Gastroesophageal sphincter (tissue), 3 donors: ENCODE measurements around the gene ROCK2.

Source experiments
- POLR2AphosphoS5 ChIP-seq: sonication (generic); formaldehyde crosslinking; IDR thresholded peaks from one replicate; pipeline ENCODE4 v1.6.1; 2017; ENCODE audit warnings: antibody characterized with exemption
- TF ChIP-seq, protein P1 (sequence below), 4 experiments: fragments of 200-600 bp in 2 of 4; fragments of 450-650 bp in 2 of 4; sonication (generic) in 1 of 4; IDR thresholded peaks; one replicate each; pipeline ENCODE4 v1.5.1; 2017 to 2019; ENCODE audit warnings: antibody characterized with exemption in 4 of 4, mild to moderate bottlenecking in 2 of 4, moderate library complexity in 2 of 4

DNA sequence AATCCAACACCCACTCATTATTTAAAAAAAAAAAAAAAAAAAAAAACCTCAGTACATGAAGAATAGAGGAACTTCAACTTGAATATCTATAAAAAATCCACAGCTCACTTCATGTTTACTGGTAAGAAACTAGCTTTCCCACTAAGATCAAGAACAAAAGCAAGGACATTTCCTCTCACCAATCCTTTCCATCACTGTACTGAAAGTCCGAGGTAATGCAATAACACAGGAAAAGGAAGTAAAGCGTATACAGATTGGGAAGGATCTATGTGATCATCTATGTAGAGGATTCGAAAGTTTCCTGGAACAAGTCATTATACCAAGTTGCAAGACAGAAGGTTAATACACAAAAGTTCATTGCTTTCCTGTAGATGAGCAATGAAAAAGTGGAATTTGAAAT is 63.2 kb downstream of the ROCK2 start:
- TF ChIP-seq, protein P1, sequence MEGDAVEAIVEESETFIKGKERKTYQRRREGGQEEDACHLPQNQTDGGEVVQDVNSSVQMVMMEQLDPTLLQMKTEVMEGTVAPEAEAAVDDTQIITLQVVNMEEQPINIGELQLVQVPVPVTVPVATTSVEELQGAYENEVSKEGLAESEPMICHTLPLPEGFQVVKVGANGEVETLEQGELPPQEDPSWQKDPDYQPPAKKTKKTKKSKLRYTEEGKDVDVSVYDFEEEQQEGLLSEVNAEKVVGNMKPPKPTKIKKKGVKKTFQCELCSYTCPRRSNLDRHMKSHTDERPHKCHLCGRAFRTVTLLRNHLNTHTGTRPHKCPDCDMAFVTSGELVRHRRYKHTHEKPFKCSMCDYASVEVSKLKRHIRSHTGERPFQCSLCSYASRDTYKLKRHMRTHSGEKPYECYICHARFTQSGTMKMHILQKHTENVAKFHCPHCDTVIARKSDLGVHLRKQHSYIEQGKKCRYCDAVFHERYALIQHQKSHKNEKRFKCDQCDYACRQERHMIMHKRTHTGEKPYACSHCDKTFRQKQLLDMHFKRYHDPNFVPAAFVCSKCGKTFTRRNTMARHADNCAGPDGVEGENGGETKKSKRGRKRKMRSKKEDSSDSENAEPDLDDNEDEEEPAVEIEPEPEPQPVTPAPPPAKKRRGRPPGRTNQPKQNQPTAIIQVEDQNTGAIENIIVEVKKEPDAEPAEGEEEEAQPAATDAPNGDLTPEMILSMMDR (IDR thresholded peaks at IDR 0.05): no peak
- TF ChIP-seq POLR2AphosphoS5: no peak
